Loucy (cell line): ENCODE data around the gene COL13A1.

Source experiments
- CTCF ChIP-seq: fragments of 200-600 bp; sonication (generic); conservative IDR thresholded peaks from 2 replicates; pipeline ENCODE4 v1.5.1; 2014; ENCODE audit warnings: mild to moderate bottlenecking, antibody characterized with exemption, low read length
- EZH2phosphoT487 ChIP-seq: fragments of 200-600 bp; IDR thresholded peaks from 2 replicates; pipeline ENCODE4 v1.6.1; 2018; ENCODE audit warnings: antibody characterized with exemption, mild to moderate bottlenecking, moderate library complexity, borderline replicate concordance

- no peak for TF ChIP-seq CTCF
- TF ChIP-seq EZH2phosphoT487: no peak
These were observed 155.1 kb downstream of the COL13A1 start for GRCh38 chr10:69956741-69957230.
